Chondrocyte (in vitro differentiated cells): ENCODE results near the gene PRCP. TPM values are rescaled to one million over a fixed set of nuclear protein-coding genes. Genes with fewer than 3 reads are reported as not detected.
A peak's percentile ranks its signal among the peaks of the same experiment; 100 is the strongest.
"Not testable (repeated sequence)": the region's sequence is repeated elsewhere in the genome, so short reads cannot be mapped to it uniquely, and the experiment has no call there.

Experiments
- DNase-seq: peaks from one replicate; pipeline ENCODE4 v3.0.0; 2021; ENCODE audit warnings: mixed read lengths, low spot score
- H3K27ac Mint-ChIP-seq: one replicate; pipeline ENCODE4 v1.8.0; 2021; ENCODE audit warnings: mild to moderate bottlenecking, moderate library complexity, mixed read lengths; ENCODE audit not compliant: unreplicated experiment
- H3K27me3 Mint-ChIP-seq: 2 replicates; pipeline ENCODE4 v1.8.0; 2021; ENCODE audit warnings: low read depth, mixed read lengths
- H3K36me3 Mint-ChIP-seq: 2 replicates; pipeline ENCODE4 v1.8.0; 2021; ENCODE audit warnings: low read depth, mixed read lengths
- H3K4me1 Mint-ChIP-seq: 2 replicates; pipeline ENCODE4 v1.8.0; 2021; ENCODE audit warnings: low read depth, mild to moderate bottlenecking, mixed read lengths
- H3K4me3 Mint-ChIP-seq: one replicate; pipeline ENCODE4 v1.8.0; 2021; ENCODE audit warnings: mild to moderate bottlenecking, moderate library complexity, mixed read lengths; ENCODE audit not compliant: unreplicated experiment
- H3K9me3 Mint-ChIP-seq: 2 replicates; pipeline ENCODE4 v1.8.0; 2021; ENCODE audit warnings: low read depth, mixed read lengths
- CTCF ChIP-seq: fragments of 200-600 bp; sonication (generic); IDR thresholded peaks from 2 replicates; pipeline ENCODE4 v1.5.0; 2021; ENCODE audit warnings: antibody characterized with exemption, mild to moderate bottlenecking, moderate library complexity
- long read RNA-seq: library from polyadenylated mRNA; stranded (forward); transcript quantifications from one replicate; pipeline ENCODE4 v2.0.0, GENCODE V29; 2021
- total RNA-seq: library from RNA; stranded (reverse); gene quantifications from 3 replicates; pipeline ENCODE4 v1.2.1, GENCODE V29; 2021

PRCP gene
- total RNA-seq: 51.2 to 58.9 TPM (median 56.6 TPM) in 3 replicates
- long read RNA-seq, full-length matches to known transcripts: 93 of 99 reads
- long read RNA-seq, partial matches to known transcripts: 1 of 99 reads
- long read RNA-seq, other reads (novel, unspliced or antisense): 5 of 99 reads

- H3K36me3 Mint-ChIP-seq: no peaks in the 10 kb centered on the region
- H3K4me1 Mint-ChIP-seq: peaks cover 30% of the 10 kb centered on the region
- H3K27ac Mint-ChIP-seq: peak within 1 kb of the TSS; percentile 100
Measured at GRCh38 chr11:82900277-82901164, at the start of gene PRCP. PRCP (minus strand) TSS chr11:82900430; CDS start chr11:82900402, 28 bp downstream.

GRCh38 chr11:82949352-82949751 lies 49.1 kb upstream of the PRCP start:
- no peaks in the 10 kb centered on the region for H3K27me3 Mint-ChIP-seq
- H3K4me1 Mint-ChIP-seq: no peaks in the 10 kb centered on the region
- peaks cover 15% of the 10 kb centered on the region for H3K9me3 Mint-ChIP-seq
- no peak for DNase-seq
- no peak overlapping the region for H3K27ac Mint-ChIP-seq
- H3K36me3 Mint-ChIP-seq: peaks cover 2% of the 10 kb centered on the region
- no peak overlapping the region for H3K4me3 Mint-ChIP-seq
- no peak for TF ChIP-seq CTCF

More at GRCh38 chr11:82900277-82901164, at the start of gene PRCP:
- Mint-ChIP-seq H3K9me3 (no peaks in the 10 kb centered on the region), H3K4me3 (peak within 1 kb of the TSS; percentile 96), H3K27me3 (no peaks in the 10 kb centered on the region)
- no peak for TF ChIP-seq CTCF
- peak; percentile 95 for DNase-seq

- Mint-ChIP-seq H3K36me3 (peaks cover 2% of the 10 kb centered on the region), H3K27ac (no peak overlapping the region), H3K4me1 (no peaks in the 10 kb centered on the region), H3K9me3 (peaks cover 3% of the 10 kb centered on the region), H3K4me3 (no peak overlapping the region), H3K27me3 (no peaks in the 10 kb centered on the region)
- no peak for TF ChIP-seq CTCF
- DNase-seq: peak; percentile 39
Measured at GRCh38 chr11:82945682-82946081, 45.5 kb upstream of the PRCP start.

GRCh38 chr11:82945041-82945440 lies 44.8 kb upstream of the PRCP start:
- not testable (repeated sequence) for H3K4me3 Mint-ChIP-seq, DNase-seq, H3K27ac Mint-ChIP-seq, H3K27me3 Mint-ChIP-seq, H3K4me1 Mint-ChIP-seq, H3K36me3 Mint-ChIP-seq, H3K9me3 Mint-ChIP-seq

GRCh38 chr11:82944198-82944597 lies 44.0 kb upstream of the PRCP start:
- no peak overlapping the region for H3K4me3 Mint-ChIP-seq
- TF ChIP-seq CTCF: no peak
- H3K36me3 Mint-ChIP-seq: peaks cover 2% of the 10 kb centered on the region
- no peaks in the 10 kb centered on the region for H3K27me3 Mint-ChIP-seq
- no peak for DNase-seq
- H3K9me3 Mint-ChIP-seq: peaks cover 4% of the 10 kb centered on the region
- no peaks in the 10 kb centered on the region for H3K4me1 Mint-ChIP-seq
- H3K27ac Mint-ChIP-seq: no peak overlapping the region

GRCh38 chr11:82943430-82943829 lies 43.2 kb upstream of the PRCP start:
- H3K9me3 Mint-ChIP-seq, H3K27me3 Mint-ChIP-seq, DNase-seq, H3K4me1 Mint-ChIP-seq, H3K4me3 Mint-ChIP-seq, H3K27ac Mint-ChIP-seq, H3K36me3 Mint-ChIP-seq: not testable (repeated sequence)
